ENCODE results near the gene LGALS9. TPM values are rescaled to one million over a fixed set of nuclear protein-coding genes. Genes with fewer than 3 reads are reported as not detected.

LGALS9 gene
- total and polyA plus RNA-seq, 9 of the 15 experiments (the other 6 are each of a cell fraction or from before 2014, with no cell fraction given): 0.45 to 6.9 (median 2.8) TPM

DNA sequence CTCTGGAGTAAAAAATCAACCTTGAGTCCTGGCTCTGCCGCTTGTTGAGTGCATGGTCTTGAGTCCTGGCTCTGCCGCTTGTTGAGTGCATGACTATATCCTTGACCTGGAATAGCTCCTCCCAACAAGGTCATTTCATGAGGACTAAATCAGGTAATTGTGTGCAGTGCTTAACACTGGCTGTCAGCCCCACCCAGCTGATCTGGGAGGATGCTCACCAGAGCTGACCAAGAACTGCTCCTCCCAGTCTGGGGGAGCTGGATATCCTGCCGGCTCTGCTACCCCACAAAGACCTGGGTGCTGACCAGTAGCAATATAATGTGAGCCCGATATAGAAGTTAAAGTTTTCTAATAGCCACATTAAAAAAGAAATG, 20.7 kb upstream of the LGALS9 start:
- no peak for TF ChIP-seq SMARCA4 (IDR thresholded peaks at IDR 0.05)
- no peak overlapping the region for H3K4me2 ChIP-seq (ENCODE audit: insufficient read depth, low read length)
- no peak overlapping the region for H3K27ac ChIP-seq (ENCODE audit: extremely low read depth, low read depth, low read length)
- H3K27me3 ChIP-seq (ENCODE audit: control insufficient read depth in 2 of 2, insufficient read depth in 2 of 2, low read length in 2 of 2): no peaks in the 10 kb centered on the region
- no peaks in the 10 kb centered on the region for H3K79me2 ChIP-seq (ENCODE audit: control insufficient read depth, insufficient read depth, low read length)
- H3K9ac ChIP-seq (ENCODE audit: insufficient read depth in 1 of 2, low read depth in 2 of 2, low read length in 2 of 2): peak overlapping the region in 1 of 2 experiments; percentile 65; a peak in 1 of 4 replicates
- no peaks in the 10 kb centered on the region for H4K20me1 ChIP-seq (replicated peaks; ENCODE audit: control insufficient read depth, insufficient read depth, low read length)
- peaks cover 90% of the 10 kb centered on the region; the same call in 2 of the 3 replicates for H3K36me3 ChIP-seq (ENCODE audit: control insufficient read depth, insufficient read depth, low read length)
- H2AFZ ChIP-seq (ENCODE audit: low read depth, low read length): no peak overlapping the region
- FAIRE-seq (no peak), DNase-seq (ENCODE audit: extremely low read depth in 1 of 4, low spot score in 3 of 4) (no peak), ATAC-seq (no peak)
- intact Hi-C loops (cut with micrococcal nuclease): no loop called here
- no peak overlapping the region for H3K4me3 ChIP-seq
- no TSS peak for BruUV-seq (replicated peaks)
- H3K9me1 ChIP-seq (ENCODE audit: control insufficient read depth, insufficient read depth, low read length): no peaks in the 10 kb centered on the region
- ChIA-PET POLR2A (interaction anchor here (1.2 kb wide), 1 partner anchor 16 kb away, joined by 5 read pairs; no protein-coding TSS in a partner anchor), CTCF (ENCODE audit: low intra/inter-chr PET ratio) (no interaction called here)
- peaks cover 5 to 14% of the 10 kb centered on the region in 2 experiments; a peak in 4 of 5 replicates for H3K4me1 ChIP-seq (replicated peaks in 1 of 2; ENCODE audit: control insufficient read depth in 2 of 2, insufficient read depth in 2 of 2, low read length in 2 of 2)
- H3K9me3 ChIP-seq (replicated peaks; ENCODE audit: control insufficient read depth, insufficient read depth, low read depth, low read length): no peaks in the 10 kb centered on the region
- 79% methylated on average over 4 of the region's 4 CpGs for WGBS (ENCODE audit: insufficient coverage, low coverage, missing lambda C conversion rate)
- in situ Hi-C loops (cut with MboI): no loop called here

DNA sequence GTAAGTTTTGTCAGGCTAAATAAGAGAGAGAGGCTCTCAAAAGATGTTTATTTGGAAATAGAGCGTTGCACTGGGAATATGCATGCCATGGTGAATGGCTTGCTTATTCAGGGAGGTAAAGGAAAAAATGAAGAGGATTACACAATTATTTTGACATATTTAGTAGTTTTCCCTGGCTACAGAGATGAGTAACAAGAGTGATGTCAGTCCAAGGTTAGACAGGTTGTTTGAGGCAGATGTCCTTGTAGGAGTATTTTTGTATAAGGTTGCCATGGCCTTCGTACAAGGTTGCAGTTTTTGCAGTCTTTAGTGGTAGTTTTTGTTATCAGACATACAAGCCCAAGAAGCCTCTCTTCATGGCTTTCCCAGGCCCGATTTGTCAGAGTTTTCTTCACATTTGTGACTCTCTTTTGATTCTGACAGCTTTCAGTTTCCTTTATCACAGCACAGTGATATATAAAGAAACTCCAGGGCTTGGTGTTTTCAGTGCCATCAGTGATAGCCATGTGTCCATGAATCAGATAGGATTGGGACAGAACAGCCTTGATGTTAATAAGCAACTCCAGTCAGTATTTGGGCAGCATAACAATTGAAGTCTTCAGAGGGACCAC, 18.7 kb upstream of the LGALS9 start:
- Histone ChIP-seq H2AFZ (ENCODE audit: low read depth, low read length) (no peak overlapping the region), H3K9me3 (replicated peaks; ENCODE audit: control insufficient read depth, insufficient read depth, low read depth, low read length) (no peaks in the 10 kb centered on the region), H3K4me3 (no peak overlapping the region), H3K27me3 (ENCODE audit: control insufficient read depth in 2 of 2, insufficient read depth in 2 of 2, low read length in 2 of 2) (no peaks in the 10 kb centered on the region), H3K79me2 (ENCODE audit: control insufficient read depth, insufficient read depth, low read length) (no peaks in the 10 kb centered on the region), H3K9ac (ENCODE audit: insufficient read depth in 1 of 2, low read depth in 2 of 2, low read length in 2 of 2) (no peak overlapping the region), H3K9me1 (ENCODE audit: control insufficient read depth, insufficient read depth, low read length) (no peaks in the 10 kb centered on the region), H3K4me2 (ENCODE audit: insufficient read depth, low read length) (no peak overlapping the region), H4K20me1 (replicated peaks; ENCODE audit: control insufficient read depth, insufficient read depth, low read length) (no peaks in the 10 kb centered on the region), H3K27ac (ENCODE audit: extremely low read depth, low read depth, low read length) (no peak overlapping the region), H3K4me1 (replicated peaks in 1 of 2; ENCODE audit: control insufficient read depth in 2 of 2, insufficient read depth in 2 of 2, low read length in 2 of 2) (peaks cover 7 to 11% of the 10 kb centered on the region in 2 experiments; a peak in 4 of 5 replicates), H3K36me3 (ENCODE audit: control insufficient read depth, insufficient read depth, low read length) (peaks cover 89% of the 10 kb centered on the region; the same call in 2 of the 3 replicates)
- DNase-seq (ENCODE audit: extremely low read depth in 1 of 4, low spot score in 3 of 4) (no peak), ATAC-seq (no peak), FAIRE-seq (no peak)
- CTCF ChIA-PET (ENCODE audit: low intra/inter-chr PET ratio): no interaction called here
- intact Hi-C loops (cut with micrococcal nuclease): no loop called here
- 83% methylated on average over 3 of the region's 3 CpGs for WGBS (ENCODE audit: insufficient coverage, low coverage, missing lambda C conversion rate)
- TF ChIP-seq CHD2 (IDR thresholded peaks at IDR 0.05; ENCODE audit: low read depth, low read length): no peak
- TF ChIP-seq, protein P1, sequence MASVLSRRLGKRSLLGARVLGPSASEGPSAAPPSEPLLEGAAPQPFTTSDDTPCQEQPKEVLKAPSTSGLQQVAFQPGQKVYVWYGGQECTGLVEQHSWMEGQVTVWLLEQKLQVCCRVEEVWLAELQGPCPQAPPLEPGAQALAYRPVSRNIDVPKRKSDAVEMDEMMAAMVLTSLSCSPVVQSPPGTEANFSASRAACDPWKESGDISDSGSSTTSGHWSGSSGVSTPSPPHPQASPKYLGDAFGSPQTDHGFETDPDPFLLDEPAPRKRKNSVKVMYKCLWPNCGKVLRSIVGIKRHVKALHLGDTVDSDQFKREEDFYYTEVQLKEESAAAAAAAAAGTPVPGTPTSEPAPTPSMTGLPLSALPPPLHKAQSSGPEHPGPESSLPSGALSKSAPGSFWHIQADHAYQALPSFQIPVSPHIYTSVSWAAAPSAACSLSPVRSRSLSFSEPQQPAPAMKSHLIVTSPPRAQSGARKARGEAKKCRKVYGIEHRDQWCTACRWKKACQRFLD (CRISPR knock-in tag; IDR thresholded peaks at IDR 0.05): no peak
- no peak for TF ChIP-seq MCM2 (IDR thresholded peaks at IDR 0.05; ENCODE audit: low read depth)
- TF ChIP-seq RNF2 (IDR thresholded peaks at IDR 0.05): no peak
- TF ChIP-seq ZNF778 (CRISPR knock-in tag; IDR thresholded peaks at IDR 0.05): no peak
- TF ChIP-seq HIVEP1 (CRISPR knock-in tag; IDR thresholded peaks at IDR 0.05): no peak
- TF ChIP-seq, protein P2, sequence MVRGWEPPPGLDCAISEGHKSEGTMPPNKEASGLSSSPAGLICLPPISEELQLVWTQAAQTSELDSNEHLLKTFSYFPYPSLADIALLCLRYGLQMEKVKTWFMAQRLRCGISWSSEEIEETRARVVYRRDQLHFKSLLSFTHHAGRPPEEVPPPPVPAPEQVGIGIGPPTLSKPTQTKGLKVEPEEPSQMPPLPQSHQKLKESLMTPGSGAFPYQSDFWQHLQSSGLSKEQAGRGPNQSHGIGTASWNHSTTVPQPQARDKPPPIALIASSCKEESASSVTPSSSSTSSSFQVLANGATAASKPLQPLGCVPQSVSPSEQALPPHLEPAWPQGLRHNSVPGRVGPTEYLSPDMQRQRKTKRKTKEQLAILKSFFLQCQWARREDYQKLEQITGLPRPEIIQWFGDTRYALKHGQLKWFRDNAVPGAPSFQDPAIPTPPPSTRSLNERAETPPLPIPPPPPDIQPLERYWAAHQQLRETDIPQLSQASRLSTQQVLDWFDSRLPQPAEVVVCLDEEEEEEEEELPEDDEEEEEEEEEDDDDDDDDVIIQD (CRISPR knock-in tag; IDR thresholded peaks at IDR 0.05): no peak
- TF ChIP-seq, protein P3, sequence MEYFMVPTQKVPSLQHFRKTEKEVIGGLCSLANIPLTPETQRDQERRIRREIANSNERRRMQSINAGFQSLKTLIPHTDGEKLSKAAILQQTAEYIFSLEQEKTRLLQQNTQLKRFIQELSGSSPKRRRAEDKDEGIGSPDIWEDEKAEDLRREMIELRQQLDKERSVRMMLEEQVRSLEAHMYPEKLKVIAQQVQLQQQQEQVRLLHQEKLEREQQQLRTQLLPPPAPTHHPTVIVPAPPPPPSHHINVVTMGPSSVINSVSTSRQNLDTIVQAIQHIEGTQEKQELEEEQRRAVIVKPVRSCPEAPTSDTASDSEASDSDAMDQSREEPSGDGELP (CRISPR knock-in tag; IDR thresholded peaks at IDR 0.05; ENCODE audit: borderline replicate concordance): no peak
- no peak for TF ChIP-seq EP300 (IDR thresholded peaks at IDR 0.05; ENCODE audit: low read length)
- in situ Hi-C loops (cut with MboI): no loop called here
- no TSS peak for BruUV-seq (replicated peaks)
- POLR2A ChIA-PET: no interaction called here
